ENCODE measurements around the gene SULT4A1.

The SULT4A1 gene

GRCh38 chr22:43827003-43827735 is 35.1 kb downstream of the SULT4A1 start:
- no peak for DNase-seq

DNA sequence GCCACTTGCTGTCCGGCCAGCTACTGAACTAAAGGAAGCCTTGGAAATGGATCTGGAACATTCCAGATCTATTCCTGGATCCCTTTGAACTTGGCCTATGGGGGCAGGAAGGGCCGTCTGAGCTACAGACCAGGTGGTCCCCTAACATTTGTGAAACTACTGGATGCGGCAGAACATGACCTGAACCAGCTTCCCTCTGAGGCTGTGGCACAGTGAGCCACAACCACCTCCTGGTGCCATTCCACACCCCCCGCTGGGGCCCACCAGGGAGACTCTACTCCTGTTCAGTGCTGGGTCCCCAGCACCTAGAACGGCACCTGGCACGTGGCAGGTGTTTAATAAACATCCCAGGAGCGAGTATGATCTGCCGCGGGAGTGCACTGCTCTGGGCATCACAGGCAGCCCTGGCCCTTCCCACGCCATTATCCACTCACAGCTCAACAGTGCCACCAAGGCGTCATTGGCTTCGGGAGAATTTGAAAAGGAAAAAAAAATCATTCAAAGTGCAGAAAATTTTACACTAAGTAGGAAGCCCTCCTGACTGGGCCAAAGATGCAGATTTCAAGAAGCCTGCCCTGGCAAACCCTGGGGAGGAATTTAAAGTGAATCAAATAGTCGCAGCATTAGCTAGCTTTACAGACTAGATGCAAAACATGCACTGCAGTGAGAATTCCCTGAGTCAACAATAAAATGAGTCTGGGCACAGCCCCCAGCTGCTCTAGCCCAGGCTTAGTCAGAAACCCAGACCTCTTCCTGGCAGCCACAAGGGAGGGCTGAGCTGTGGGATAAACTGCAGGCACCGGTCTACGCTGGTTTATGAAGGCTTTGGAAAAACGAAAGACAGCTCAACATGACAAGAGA is 35.9 kb downstream of the SULT4A1 start:
- peak; percentile 81 for DNase-seq

GRCh38 chr22:43825651-43826050 is 36.7 kb downstream of the SULT4A1 start:
- DNase-seq = no peak

DNA sequence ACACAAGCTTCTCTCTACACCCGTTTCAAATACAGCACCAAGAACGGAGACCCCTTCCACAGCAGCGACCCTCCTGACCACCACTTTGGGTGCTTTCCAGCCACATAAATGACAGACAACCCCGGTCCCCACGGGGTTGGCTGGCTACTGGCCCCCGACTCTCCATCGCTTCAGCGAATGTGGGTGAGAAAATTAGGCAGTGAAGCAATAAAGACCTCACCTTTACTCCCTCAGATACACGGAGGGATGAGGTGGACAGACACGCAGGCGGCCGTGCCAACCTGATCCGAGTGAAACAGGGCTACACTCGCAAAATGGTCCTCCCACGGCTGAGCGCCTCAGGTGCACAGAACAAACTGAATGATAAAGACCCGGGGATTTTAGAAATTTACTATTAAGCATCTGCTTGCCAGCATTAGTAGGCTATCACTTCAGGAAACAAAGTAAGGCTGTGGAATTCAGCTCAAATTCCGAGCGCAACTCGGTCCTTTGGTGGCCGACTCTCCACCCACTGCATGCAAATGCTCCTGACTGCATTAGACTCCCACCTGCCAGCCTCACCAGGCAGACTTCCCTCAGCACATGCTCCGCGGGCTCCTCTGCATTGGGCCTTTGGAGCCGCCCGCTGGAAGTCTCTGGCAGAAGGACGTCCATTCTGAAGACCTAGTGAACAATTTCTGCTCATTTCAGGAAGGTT is 37.4 kb downstream of the SULT4A1 start:
- DNase-seq = no peak

- DNase-seq = no peak
Measured at GRCh38 chr22:43823911-43824665, 38.2 kb downstream of the SULT4A1 start.

GRCh38 chr22:43823353-43823908 is 38.9 kb downstream of the SULT4A1 start:
- no peak for DNase-seq

DNA sequence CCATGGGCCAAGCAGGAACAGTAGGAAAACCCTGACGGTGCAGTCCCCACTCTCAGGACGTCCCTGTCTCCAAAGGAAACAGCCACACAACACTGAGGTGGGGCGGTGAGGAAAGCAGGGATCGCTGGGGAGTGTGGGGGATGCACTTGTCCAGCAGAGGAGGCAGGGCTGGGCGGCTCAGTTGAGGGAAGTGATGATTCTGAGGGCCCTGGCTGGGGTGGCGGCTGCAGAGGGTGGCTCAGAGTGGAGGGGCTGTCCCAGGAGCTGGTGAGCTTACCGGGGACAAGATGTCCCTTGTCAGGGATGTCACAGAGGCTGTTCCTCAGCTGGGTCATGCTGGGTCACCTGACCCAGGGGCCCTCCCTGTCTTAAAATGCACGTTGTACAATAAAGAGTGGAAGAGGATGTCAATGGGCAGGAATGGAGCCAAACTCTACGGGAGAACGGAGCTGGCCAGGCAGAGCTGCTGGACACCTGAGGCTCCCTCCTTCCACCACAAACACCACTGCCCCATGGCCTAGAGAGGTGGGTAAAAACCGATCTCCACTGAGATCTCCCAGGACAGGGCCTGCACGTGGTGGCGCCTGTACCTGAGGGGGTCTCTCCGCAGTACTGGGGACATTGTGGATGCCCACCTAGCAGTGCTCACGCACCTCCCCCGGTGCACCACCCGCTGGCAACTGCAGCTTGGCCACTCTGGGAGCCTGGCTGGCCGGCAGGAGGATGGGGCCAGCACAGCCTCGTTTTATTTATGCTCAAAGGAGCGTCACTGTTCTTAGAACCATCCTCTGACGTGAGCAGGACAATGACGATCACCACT is 40.5 kb downstream of the SULT4A1 start:
- DNase-seq = no peak

DNA sequence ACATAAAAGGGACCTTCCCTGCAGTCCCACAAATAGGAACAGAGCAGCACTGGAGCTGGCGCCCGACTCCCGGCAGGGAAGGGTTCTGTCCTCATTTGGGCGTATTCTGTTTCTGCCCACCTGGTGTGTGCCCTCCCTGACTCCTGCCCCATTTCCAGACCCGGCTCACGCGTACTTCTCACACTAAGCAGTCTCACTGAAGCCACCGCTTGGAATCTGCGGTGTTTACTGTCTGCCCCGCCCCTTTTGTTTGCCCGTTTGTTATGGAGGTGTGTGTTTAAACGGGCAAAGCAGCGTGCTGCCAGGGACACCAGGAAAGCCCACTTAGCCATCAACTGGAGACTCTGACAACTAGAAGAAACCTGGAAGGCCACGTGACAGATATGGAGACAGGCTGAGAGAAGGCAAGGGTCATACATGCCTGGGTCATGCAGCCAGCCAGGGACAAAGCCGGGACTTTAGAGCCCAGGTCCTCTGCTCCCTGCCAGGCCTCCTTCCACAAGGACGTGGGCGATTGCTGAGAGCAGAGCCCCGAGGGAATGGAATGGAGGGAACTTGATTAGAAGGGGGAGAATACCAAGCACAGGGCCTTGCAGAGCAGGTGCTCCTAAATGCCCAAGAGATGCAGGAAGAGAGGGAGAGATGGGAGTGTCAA is 41.5 kb downstream of the SULT4A1 start:
- DNase-seq = no peak

DNA sequence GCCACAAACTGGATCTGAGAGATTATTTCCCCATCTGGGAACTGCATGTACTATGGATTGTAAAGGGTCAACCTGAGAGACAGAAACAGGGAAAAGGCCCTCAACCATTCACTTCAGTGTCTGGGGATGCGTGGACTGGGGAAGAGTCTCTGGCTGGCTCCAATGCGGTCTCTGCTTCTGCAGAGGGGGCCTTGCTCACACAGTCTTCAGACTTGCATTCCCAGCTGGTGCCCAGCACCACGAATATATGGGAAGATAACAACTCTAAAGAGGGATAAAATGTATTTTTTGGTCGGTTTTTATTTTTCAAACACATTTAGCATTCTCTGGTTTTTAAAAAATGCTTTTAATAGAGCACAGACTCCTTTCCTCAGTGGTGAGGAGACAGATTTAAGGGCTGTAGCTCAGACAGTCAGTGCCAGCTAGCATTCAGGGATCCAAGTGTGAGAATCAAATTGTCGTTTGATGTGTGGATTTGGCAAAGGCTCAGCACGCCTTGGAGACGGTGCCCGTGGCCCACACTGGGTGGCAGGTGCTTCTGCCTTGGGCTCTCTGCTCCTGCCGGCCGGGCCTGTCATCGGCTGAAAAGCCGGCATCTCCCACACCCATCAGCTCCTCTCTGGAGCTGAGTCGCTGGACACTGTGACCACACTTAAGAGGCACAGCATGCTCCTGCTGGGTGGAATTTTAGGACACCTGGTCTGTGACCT is 42.2 kb downstream of the SULT4A1 start:
- no peak for DNase-seq

DNA sequence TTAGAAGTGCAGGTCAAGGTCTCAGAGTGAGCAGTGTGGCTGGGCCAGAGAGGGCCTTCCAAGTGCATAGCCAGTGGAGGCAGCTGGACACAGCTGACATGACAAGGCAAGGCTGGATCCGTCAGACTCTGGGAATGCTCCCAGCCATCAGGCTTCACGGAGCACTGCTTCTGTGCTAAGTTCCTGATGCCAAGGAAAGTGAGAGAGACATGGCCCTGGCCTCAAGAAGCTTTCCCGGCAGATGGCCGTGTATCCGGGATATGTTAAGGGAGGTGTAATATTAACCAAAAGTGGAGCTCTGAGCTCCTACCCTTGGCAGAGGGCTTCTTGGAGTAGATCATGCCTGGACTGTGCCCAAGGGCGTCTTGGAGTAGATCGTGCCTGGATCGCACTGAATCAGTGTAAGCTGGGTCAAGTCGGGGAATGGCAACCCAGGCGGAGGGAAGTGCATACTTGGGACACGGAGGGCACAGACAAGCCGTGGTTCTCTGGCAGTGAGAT is 42.8 kb downstream of the SULT4A1 start:
- no peak for DNase-seq

- DNase-seq = no peak
Measured at GRCh38 chr22:43818981-43819380, 43.3 kb downstream of the SULT4A1 start.

GRCh38 chr22:43817402-43817801 is 44.9 kb downstream of the SULT4A1 start:
- DNase-seq = no peak

GRCh38 chr22:43814264-43814663 is 48.0 kb downstream of the SULT4A1 start:
- DNase-seq = no peak

DNA sequence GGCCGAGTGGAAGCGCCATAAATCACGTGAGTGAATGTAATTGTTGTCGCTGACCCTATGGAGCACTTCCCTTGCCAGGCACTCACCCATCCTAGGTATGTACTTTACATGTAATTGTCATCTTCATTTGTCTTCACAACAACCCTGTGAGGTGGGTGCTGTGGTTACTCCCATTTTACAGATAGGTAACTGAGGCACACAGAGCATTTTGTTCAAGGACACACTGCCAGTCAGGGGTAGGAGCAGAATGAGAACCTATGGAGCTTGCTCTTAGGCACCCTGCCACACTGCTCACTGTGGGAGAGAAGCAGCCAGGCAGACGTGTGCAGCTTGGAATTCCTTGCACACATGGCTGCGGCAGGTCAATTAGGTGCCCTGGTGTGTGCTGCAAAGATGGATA is 49.4 kb downstream of the SULT4A1 start:
- no peak for DNase-seq

DNA sequence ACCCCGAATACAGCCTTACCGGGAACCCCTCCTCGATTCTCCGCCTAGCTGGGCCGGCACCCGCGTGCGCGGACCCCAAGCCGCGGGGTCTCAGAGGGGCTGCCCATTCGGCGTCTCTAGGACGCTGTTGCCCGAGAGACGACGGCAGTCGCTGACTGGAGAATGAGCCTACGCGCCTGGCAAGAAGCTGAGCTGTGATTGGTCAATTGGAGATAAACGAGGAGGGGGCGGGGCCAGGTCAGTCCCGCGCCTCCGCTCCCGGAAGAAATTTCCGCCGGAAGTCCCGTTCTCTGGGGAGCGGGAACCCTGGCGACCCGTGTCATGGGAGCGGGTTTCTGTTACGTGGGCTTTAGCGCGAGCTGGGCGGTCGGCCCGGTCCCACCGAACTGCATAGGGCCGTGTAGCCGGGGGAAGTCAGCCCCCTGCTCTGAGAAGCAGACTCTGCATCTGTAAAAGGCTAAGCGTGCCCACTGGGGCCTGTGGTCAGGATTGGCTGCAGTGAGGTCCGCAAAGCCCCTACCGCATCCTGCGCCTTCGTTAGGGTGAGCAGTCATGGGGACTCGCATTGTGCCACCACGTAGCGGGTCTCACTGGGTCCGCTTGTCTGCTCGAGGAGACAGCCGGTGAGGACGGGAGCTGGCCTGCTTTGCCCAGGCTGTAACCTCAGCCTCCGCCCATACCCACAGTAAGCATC is 50.0 kb downstream of the SULT4A1 start, which contains the start of gene EFCAB6:
Gene EFCAB6 (minus strand): TSS at position 157 of the 694 bp plus-strand sequence. CDS start 29,987 bp downstream, outside the sequence.
- peak; percentile 94 for DNase-seq

DNA sequence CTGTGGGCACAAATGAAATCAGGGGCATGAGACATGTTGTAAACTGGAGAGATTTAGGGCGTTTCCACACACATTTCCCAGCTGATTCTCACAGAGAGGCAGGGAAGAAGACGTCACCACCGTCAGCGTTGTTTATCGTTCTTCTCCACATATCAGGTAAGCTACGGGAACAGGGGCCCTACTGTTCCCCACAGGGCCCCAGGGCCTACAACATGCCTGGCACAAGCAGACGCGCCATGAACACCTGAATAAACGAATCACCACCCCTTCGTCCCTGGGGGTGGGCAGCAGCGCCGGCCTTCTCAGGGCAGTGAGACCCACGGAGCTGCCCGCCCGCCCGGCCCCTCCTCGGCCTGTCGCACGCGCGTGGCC is 50.5 kb downstream of the SULT4A1 start:
- DNase-seq = no peak

DNA sequence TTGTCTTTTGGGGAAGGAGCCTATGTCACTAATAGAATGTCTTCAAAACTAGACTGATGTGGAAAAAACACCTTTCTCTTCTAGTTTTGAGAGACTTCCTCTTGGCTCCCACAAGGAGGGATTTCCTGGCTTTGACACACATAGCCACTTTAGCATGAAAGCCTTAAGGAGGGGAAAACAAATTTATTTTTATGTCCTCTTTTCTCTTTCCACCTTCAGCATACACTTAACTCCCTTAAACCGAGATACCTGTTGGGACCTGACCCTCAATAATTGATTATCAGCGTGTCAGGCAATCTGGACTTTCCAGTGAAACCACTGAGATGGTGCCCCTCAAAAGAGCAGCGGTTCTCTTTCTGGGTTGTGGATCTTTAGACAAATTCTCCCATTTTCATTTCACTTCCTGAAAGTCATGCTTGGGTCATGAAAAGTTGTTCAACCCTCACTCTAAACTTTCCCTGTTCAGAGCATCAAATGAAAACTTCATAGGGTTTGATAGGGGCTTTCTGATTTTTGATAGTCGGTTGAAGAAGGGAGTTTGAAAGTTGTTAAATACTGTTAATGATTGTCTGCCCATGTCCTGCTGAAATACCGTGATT is 59.3 kb downstream of the SULT4A1 start:
- no peak for DNase-seq

- DNase-seq = no peak
Measured at GRCh38 chr22:43800970-43801369, 61.3 kb downstream of the SULT4A1 start.

DNA sequence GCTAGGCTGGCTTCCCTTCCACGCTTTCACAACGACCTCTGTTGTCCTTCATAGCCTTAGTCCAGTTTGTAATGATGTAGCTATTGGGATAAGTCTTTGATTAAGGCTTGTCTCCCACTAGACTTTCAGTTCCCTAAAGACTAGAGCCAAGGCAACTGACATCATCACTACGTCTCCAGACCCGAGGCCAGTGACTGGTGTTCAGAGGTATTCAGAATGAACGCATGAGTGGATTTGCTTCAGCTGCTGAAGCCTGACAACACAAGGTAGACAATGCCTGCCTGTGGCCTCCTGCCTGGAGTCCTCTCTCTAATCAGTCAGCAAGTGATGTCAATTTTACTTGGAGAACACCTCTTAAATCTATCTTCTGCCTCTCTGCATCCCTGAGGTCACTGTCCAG is 63.8 kb downstream of the SULT4A1 start:
- no peak for DNase-seq
